ENCODE measurements around the gene DLG1.
"Not testable (repeated sequence)": the region's sequence is repeated elsewhere in the genome, so short reads cannot be mapped to it uniquely, and the experiment has no call there.

DLG1 gene

DNA sequence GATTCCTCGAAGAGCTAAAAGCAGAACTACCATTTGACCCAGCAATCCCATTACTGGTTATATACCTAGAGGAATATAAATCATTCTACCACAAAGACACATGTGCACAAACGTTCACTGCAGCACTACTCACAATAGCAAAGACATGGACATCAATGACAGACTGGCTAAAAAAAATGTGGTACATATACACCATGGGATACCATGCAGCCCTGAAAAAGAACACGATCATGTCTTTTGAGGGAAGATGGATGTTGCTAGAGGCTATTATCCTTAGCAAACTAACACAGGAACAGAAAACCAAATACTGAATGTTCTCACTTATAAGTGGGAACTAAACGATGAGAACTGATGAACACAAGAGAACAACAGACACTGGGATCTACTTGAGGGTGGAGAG, 86.7 kb downstream of the DLG1 start:
- not testable (repeated sequence) for DNase-seq (ENCODE audit: low read depth, low spot score)

DNA sequence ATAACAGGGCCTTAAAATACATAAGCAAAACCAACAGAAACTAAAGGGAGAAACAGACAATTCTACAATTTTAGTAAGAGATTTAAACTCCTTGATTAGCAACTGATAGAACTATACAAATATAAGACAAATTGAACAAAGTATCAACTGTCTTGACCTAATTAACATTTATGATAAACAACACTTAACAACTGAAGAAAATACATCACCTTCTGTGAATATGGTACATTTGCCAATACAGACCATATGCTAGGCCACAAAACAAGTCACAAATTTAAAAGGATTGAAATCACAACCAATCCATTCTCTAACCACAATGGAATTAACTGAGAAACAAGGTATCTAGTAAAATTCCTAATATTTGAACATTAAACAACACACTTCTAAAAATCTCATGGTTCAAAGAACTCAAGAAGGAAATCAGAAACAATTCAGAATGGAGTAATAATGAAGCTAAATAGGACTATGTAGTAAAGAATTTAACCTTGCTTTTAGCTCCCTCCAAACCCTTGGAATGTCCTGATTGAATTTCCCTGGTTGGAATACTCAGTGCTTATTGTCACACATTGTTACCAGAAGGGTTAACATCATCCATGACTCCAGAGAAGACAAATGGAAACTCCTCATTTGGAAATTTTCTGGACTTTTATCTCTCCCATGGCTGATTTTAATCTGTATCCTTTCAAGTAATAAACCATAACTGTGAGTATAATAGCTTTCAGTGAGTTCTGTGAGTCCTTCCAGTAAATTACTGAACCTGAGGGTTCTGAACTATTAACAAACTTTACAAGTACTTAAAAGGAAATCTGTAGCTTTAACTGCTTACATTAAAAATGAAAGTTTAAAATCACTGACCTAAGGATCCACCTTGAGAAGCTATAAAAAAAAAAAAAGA, 88.8 kb downstream of the DLG1 start:
- no peak for DNase-seq (ENCODE audit: low read depth, low spot score)

DNA sequence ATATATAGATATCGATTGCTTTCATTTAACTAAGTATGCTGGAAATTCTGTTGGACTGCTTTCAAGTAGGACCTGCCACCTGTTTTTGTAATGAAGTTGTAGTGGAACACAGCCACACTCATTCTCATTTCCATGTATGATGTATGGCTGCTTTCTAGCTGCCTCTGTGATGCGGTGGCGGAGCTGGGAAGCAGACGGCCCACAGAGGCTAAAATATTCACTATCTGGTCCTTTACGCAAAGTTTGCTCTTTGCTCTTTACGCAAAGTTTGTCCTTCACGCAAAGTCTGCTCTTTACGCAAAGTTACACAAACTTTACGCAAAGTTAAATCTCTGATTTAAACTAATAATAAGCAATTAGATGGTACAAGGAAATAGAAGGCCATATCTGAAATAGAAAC, 91.5 kb downstream of the DLG1 start:
- DNase-seq (ENCODE audit: low read depth, low spot score) = no peak

DNA sequence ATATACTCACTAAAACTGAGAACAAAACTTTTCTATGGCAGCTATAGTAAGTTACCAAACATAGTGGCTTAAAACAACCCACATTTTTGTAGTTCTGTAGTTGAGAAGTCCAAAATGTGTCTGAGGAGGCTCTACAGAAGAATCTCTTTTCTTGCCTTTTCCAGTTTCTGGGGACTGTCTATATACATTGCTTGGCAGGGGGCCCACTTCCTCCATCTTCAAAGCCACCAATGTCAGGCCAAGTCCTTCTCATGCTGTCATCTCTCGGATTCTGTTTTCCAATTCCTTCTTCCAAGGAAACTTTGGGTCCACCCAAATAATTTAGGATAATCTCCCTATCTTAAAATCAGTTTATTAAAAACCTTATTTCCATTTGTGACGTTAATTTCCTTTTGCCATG, 92.7 kb downstream of the DLG1 start:
- no peak for DNase-seq (ENCODE audit: low read depth, low spot score)

DNA sequence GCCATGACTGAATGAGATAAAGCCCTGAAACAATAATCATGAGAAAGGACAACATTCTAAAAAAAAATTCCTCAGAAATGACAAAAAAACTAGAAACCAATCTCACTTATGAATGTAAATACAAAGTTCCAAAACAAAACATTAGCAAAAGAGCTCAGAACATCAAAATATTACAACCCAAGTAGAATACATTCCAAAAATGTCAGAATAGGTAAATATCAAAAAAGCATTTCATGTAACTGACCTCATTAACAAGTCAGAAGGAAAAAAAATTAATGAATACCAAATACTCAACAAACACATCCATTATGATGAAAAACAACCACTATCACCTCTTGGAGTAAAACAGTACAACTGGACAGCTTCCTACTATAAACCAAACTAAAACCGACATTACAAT, 93.1 kb downstream of the DLG1 start:
- no peak for DNase-seq (ENCODE audit: low read depth, low spot score)

DNA sequence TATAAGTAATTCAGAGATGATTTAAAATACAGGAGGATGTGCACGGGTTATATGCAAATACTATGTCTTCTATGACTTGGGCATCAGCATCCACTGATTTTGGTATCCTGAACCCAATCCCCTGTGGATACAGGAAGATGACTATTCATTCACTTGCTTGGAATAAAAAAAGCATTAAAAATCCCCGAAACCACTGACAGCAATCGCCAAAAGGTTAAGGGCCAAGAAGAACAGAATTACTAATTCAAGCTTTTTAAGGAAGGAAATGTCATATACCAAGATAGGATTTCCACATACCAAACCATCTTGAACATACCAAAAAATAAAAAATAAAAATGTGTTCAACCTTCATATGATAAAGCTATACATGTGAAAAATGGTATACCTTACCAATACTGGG, 93.7 kb downstream of the DLG1 start:
- no peak for DNase-seq (ENCODE audit: low read depth, low spot score)

DNA sequence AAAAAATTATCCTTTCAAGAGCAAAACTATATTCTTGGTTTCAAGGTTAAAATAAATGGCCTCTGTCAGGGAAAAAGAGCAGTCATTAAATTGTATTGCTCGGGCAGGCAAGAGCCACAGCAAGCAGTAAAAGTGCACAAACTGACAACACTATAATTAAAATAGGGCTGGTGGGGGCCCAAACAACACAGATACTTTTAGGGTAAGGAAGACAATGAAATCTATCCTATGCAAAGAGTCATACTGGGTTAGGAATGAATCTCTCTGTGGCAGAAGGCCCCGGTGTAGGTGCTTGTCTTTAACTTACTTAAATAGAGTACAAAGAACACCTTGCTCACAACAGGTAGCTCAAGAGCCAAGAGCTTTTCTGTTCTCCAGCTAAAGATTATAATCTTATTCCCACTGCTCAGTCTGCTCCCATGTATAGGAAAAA, 94.7 kb downstream of the DLG1 start:
- DNase-seq (ENCODE audit: low read depth, low spot score) = no peak

DNA sequence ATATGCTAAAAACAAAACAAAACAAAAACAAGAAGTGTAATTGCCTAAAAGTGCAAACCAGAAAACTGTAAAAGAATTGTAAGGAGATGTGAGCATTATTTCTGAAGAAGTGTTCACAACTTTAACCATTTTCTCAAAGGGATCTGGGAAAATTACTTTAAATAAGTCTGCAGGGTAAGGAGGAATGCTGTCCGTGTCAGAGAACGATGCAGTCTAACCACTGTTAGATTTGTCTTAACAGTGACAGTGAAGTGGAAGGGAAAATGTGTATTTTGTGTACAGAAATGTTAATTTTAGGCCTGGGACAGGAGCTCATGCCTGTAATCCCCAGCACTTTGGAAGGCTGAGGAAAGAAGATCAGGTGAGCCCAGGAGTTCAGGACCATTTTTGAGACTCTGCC, 95.7 kb downstream of the DLG1 start:
- DNase-seq (ENCODE audit: low read depth, low spot score) = no peak

DNA sequence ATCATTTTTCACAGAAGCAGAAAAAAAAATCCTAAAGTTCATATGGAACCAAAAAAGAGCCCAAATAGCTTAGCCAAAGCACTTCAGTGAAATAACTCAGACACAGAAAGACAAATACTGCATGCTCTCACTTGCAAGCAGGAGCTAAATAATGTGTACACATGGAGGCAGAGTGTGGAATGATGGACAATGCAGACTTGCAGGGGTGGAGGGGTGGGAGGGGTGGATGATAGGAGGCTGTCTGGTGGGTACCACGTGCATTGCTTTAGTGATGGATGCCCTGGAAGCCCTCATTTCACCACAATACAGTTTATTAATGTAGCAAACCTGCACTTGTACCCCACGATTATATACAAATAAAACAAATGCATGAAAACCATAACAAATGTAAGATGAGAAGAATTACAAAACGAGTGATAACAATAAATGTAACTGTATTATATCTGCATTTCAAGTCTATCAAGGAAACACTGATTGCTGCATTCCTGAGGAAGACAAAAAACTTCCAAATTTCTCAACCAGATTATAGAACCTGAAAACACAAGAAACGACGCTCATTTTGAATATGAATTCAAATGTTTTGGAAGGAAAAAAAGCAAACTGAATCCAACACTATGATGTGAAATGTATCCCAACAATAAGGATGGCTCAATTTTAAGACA, 96.5 kb downstream of the DLG1 start:
- no peak for DNase-seq (ENCODE audit: low read depth, low spot score)

DNA sequence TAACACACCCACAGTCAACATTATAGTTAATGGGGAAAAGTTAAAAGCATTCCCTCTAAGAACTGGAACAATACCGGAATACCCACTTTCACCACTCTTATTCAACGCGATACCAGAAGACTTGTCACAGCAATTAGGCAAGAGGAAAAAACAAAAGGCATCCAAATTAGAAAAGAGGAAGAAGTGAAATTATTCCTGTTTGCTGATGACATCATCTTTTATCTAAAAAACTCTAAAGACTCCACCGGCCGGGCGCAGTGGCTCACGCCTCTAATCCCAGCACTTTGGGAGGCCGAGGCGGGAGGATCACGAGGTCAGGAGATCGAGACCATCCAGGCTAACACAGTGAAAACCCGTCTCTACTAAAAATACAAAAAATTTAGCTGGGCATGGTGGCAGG, 97.6 kb downstream of the DLG1 start:
- DNase-seq (ENCODE audit: low read depth, low spot score) = not testable (repeated sequence)

DNA sequence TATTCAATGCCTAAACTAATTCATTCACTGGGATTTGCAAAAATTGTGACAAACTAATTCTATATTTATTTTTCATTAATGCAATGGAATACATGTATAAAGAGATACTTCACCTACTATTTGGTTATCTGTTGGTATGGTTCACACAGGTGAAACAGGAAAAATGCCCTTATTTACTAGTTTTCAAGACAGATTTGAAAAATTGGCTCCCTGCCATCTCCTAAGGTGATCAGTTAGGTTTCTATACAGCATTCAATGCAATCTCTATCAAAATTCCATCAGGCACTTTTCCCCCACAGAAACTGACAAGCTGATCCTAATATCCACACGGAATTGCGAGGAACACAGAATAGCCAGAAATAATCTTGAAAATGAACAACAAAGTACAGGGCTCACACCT, 101.1 kb downstream of the DLG1 start:
- DNase-seq (ENCODE audit: low read depth, low spot score) = no peak

DNA sequence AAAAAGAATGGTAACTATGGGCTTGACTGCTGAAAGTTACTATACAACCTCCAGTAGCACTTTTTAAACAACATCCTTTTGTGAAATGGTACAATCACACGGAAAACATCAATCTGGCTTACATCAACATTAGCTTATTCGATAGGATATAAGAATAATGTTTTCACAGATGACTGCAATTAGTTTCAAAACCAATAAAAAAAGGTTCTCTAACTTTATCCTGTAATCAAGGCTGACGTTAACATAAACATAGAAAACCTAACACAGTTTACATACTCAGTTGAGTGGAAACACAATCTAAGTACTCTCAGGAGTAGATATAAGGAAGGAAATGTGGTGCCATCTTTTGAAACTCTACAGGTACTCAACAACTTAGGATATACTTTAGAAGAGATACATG, 102.2 kb downstream of the DLG1 start:
- no peak for DNase-seq (ENCODE audit: low read depth, low spot score)

DNA sequence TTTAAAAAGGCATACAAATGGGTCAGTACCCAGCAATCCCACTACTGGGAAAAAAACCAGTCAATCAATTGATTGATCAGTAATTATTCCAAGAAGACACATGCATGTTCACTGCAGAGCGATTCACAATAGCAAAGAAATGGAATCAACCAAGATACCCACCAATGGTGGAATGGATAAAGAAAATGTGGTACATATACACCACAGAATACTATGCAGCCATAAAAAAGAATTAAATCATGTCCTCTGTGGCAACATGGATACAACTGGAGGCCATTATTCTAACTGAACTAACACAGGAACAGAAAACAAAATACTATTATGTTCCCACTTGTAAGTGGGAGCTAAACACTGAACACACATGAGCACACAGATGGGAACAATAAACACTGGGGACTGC, 103.1 kb downstream of the DLG1 start:
- DNase-seq (ENCODE audit: low read depth, low spot score) = no peak

DNA sequence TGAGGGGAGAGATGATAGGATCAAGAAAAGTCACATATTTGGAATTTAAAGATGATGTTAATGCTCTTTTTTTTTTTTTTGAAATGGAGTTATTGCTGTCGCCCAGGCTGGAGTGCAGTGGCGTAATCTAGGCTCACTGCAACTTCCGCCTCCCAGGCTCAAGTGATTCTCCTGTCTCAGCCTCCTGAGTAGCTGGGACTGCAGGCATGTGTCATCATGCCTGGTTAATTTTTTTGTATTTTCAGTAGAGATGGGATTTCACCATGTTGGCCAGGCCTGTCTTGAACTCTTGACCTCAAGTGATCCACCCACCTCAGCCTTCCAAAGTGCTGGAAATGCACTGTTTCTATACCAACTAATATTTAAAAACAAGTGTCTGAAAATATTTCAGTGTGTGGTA, 104.7 kb downstream of the DLG1 start:
- DNase-seq (ENCODE audit: low read depth, low spot score) = not testable (repeated sequence)

DNA sequence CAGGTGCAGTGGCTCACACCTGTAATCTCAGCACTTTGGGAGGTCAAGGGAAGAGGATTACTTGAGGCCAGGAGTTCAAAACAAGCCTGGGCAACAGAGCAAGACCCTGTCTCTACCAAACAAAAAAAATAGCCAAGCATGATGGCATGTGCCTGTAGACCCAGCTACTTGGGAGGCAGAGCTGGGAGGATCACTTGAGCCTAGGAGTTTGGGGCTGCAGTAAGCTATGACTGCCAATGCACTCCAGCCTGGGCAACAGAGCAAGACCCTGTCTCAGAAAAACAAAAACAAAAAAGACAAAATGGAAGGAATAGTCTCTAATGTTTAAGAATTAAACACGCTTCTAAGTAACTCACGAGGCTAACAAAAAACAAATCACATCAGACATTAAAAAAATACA, 106.5 kb downstream of the DLG1 start:
- no peak for DNase-seq (ENCODE audit: low read depth, low spot score)

DNA sequence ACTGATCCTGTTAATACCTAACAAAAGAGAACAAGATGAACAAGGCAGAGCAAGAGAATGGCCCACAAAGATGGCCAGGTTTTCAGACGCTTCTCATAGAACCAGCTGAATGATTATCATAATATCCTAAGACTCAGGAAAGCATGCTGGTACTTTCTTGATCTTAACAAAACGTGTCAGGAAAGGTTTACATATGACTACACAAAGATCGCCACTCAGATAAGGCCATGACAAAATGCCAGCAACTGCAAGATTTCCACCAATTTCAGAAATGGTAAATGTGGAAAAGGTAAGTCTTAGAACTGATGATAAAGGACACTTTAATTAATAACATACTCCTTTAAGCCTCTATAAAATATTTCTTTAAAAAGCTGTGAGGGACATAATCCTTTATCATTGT, 108.8 kb downstream of the DLG1 start:
- no peak for DNase-seq (ENCODE audit: low read depth, low spot score)

DNA sequence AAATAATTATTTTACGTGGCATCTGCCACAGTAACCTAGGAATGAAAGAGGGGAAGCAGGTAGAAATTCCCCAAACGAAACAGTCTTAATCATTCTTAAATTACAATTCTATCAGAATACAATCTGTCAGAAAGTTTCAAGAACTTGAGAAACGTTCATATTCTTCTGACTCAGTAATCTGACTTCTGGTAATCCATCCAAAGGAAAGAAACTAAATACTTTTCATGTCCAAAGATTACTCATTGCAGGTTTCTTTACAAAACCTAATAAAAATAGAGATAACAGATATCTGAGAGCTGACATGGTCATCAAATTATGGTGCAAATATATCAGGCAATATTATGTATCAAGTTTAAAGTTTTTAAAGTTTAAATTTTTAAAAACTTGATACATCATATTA, 109.4 kb downstream of the DLG1 start:
- DNase-seq (ENCODE audit: low read depth, low spot score) = no peak

DNA sequence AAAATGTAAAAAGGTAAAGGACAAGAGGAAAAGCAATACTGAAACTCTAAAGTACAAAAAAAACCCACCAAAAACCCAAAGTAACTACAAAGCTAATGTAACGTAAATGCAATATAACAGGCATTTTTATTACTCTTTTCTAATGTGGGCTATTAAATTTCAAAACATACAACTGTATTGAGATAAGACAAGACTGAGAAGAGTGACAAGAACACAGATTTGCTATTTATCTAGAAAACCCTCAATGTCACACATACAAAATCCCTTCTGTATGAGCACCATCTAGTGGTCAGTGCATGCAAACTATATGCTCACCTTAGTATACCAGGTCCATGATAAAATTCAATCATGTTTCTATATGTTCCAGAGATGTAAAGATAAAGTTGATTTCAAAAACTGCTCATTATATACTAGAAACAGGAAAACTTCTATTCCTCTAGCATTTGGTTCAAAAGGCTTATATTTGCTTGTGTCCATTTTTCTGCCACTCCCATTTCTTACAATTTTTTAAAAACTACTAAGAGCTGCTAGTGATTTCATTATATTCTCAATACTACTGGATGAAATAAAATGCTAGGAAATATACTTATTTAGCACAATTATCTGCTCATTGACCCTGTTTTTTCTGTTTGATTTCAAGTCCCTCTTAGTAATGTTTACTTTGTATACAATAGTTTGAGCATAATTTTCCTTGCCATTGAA, 111.4 kb downstream of the DLG1 start:
- DNase-seq (ENCODE audit: low read depth, low spot score) = peak; percentile 26

DNA sequence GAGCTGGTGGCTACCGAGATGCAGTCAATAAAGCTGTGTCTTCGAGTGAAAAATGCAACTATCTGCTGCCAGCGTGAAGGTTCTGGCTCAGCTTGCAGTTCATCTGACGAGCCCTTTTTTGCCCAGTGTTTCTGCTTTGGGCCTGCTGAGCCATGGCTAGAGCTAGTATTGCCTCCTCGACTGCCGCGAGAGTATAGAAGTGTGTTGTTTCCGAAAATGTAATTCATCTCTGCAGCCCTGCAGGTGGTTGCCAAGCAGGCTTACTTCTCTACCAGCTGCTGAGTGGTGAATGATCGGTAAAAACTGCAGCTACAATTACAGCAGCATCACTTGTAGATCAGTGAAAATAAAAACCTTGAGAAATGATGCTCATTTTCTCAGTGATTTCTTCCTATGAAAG, 114.8 kb downstream of the DLG1 start:
- no peak for DNase-seq (ENCODE audit: low read depth, low spot score)

DNA sequence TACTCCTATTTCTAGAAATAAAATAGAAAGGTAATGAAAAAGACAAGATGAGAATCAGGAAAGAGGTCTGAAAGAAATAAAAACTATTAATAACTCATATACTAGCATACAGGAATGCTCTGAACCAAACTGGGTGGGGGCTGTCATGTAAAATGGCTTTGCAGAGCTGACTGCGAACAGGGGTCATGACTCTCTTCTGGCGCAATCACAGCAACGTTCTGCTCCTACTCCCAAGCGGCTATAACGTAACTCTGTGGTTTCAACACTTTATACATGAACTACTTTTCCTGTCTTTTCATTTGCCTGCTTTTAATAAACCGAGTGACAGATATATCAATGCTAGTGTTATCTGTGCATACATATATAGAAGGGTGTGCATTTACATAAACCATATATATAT, 116.7 kb downstream of the DLG1 start:
- DNase-seq (ENCODE audit: low read depth, low spot score) = no peak

DNA sequence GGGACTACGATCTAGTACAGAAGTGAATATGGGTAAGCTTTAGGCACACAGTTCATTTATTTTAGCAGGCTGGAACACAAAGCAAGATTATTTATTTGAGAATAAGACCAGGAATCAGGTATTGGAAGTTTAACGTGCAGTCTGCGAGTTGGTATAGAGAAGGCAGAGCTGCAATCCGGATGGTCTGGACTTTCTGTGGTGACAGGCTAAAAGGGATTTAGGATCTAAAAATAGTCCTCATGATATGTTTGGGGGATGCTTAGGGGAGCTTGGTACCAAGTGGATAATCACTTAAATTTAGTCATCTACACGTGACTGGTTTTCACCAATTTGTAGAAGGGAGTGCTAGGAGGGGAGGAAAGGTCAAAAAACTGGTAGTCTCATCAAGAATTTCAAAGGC, 119.4 kb downstream of the DLG1 start:
- no peak for DNase-seq (ENCODE audit: low read depth, low spot score)

DNA sequence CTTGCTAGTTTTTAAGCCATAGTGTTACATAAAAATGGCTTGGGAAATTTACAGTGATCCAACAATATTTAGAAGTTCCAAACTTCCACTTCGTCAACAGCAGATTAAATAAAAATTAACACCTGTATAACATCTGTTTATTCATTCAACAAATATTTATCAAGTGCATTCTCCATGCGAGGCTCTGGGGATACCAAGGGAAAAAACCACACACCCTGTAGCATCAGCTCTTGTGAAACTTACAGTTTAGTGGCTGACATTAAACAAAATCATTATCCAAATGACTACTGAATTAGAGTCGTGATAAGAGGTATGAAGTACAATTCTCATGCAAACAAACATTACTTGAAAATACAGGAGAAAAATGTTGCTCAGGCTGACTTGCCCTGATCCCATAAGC, 122.9 kb downstream of the DLG1 start:
- no peak for DNase-seq (ENCODE audit: low read depth, low spot score)

DNA sequence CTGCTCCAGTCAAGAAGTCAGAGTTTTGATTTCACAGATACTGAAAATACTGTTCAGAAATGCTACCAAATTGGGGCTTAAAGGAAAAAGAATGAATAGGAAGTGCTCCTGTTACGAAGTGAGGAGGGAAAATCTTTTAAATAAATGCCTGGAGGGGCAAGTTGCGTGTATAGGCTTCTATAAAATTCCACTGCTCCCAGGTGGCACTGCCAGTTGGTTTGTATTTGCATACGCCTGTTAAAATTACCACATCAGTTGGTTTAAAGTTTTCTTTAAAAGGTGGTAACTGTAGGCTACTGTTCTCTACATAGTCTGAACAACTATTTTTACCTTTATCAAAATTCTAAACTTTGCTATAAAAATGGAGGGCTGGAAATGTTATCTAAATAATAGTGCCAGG, 123.5 kb downstream of the DLG1 start:
- no peak for DNase-seq (ENCODE audit: low read depth, low spot score)
